OCI-LY1 (cell line): ENCODE results near the gene IQSEC1.

Source experiments
- H2AFZ ChIP-seq: fragments of 200-600 bp; sonication (generic), shearing (Covaris generic); 2 replicates; pipeline ENCODE4 v1.6.0; 2014; ENCODE audit warnings: antibody characterized with exemption, mild to moderate bottlenecking, low read length
- H3F3A ChIP-seq: fragments of 200-600 bp; sonication (generic), shearing (Covaris generic); 2 replicates; pipeline ENCODE4 v1.6.0; 2014; ENCODE audit warnings: mild to moderate bottlenecking, antibody characterized with exemption, low read length, moderate library complexity; ENCODE audit not compliant: insufficient read depth
- H3K27ac ChIP-seq: fragments of 200-600 bp; sonication (generic); 2 replicates; pipeline ENCODE4 v1.5.1; 2014; ENCODE audit warnings: low read length, mixed run types, mild to moderate bottlenecking, low read depth; ENCODE audit not compliant: poor library complexity, severe bottlenecking
- H3K27me3 ChIP-seq: fragments of 200-600 bp; sonication (generic); 2 replicates; pipeline ENCODE4 v1.6.0; 2014; ENCODE audit warnings: antibody characterized with exemption, mild to moderate bottlenecking, low read length, moderate library complexity; ENCODE audit not compliant: insufficient read depth
- H3K36me3 ChIP-seq: fragments of 200-600 bp; sonication (generic); 2 replicates; pipeline ENCODE4 v1.6.1; 2014; ENCODE audit warnings: mild to moderate bottlenecking, antibody characterized with exemption, low read length, moderate library complexity, mixed read lengths; ENCODE audit not compliant: insufficient read depth
- H3K4me1 ChIP-seq: fragments of 200-600 bp; sonication (generic); 2 replicates; pipeline ENCODE4 v1.5.1; 2014; ENCODE audit warnings: mild to moderate bottlenecking, low read length, moderate library complexity; ENCODE audit not compliant: insufficient read depth, severe bottlenecking
- H3K4me2 ChIP-seq: fragments of 200-600 bp; sonication (generic), shearing (Covaris generic); 2 replicates; pipeline ENCODE4 v1.6.1; 2014; ENCODE audit warnings: low read length
- H3K4me3 ChIP-seq: fragments of 200-600 bp; sonication (generic); 2 replicates; pipeline ENCODE4 v1.5.1; 2014; ENCODE audit warnings: low read length, low read depth, mild to moderate bottlenecking, mixed read lengths; ENCODE audit not compliant: poor library complexity, severe bottlenecking
- H3K79me2 ChIP-seq: fragments of 200-600 bp; shearing (Covaris generic); 2 replicates; pipeline ENCODE4 v1.6.1; 2016; ENCODE audit warnings: mixed run types, low read length, mixed read lengths; ENCODE audit not compliant: insufficient read depth
- H3K9ac ChIP-seq: fragments of 200-600 bp; sonication (generic), shearing (Covaris generic); 2 replicates; pipeline ENCODE4 v1.6.1; 2014; ENCODE audit warnings: mild to moderate bottlenecking, low read length, mixed read lengths
- H3K9me2 ChIP-seq: fragments of 200-600 bp; sonication (generic), shearing (Covaris generic); 2 replicates; pipeline ENCODE4 v1.6.1; 2014; ENCODE audit warnings: low read depth, mild to moderate bottlenecking, low read length, mixed read lengths
- H3K9me3 ChIP-seq: fragments of 200-600 bp; shearing (Covaris generic); 2 replicates; pipeline ENCODE4 v1.6.1; 2014; ENCODE audit warnings: low read length, mixed read lengths
- H4K20me1 ChIP-seq: fragments of 200-600 bp; sonication (generic), shearing (Covaris generic); 2 replicates; pipeline ENCODE4 v1.6.0; 2016; ENCODE audit warnings: mild to moderate bottlenecking, low read length; ENCODE audit not compliant: insufficient read depth
- EZH2 ChIP-seq: fragments of 200-600 bp; sonication (generic), shearing (Covaris generic); IDR thresholded peaks from 2 replicates; pipeline ENCODE4 v1.8.0; 2017; ENCODE audit warnings: borderline replicate concordance, mixed run types, mild to moderate bottlenecking, antibody characterized with exemption, low read length, moderate library complexity, mixed read lengths
- TF ChIP-seq, protein P1 (sequence below): fragments of 200-600 bp; sonication (generic), shearing (Covaris generic); IDR thresholded peaks from 2 replicates; pipeline ENCODE4 v1.5.1; 2017; ENCODE audit warnings: mild to moderate bottlenecking, antibody characterized with exemption, low read length, moderate library complexity, mixed read lengths

Gene IQSEC1

DNA sequence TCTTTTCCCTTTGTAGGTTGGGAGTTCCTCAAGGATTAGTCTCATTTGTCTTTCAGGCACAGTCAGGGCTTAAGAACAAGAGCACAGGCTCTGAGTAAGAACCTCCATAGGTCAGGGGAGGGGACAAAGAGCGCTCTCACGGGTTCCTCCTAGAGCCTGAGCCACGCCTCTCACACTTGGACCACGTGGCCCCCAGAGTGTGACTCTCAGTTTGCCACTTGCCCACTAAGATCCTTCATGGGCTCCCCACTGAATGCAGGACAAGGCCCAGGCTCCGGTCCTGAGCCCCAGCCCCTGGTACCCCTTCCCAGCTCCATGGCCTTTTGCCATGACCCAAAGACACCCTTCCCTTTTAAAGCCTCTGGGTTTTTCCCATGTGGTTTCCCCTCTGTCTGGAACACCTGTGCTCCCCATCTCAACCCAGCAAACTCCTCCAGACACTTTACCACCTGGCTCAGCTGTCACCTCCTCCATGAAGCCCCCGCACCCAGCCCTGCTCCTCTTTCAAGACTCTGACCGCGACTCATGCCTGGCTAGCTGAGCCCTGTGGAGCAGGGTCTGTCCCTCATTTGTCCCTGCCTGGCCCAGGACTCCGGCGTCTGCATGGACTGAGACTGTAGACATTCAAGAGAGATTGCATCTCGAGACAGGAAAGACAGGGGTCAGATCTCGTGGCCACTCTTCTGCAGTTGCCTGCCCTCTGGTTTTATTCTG lies 32.7 kb downstream of the IQSEC1 start:
- no peak for TF ChIP-seq EZH2
- TF ChIP-seq, protein P1, sequence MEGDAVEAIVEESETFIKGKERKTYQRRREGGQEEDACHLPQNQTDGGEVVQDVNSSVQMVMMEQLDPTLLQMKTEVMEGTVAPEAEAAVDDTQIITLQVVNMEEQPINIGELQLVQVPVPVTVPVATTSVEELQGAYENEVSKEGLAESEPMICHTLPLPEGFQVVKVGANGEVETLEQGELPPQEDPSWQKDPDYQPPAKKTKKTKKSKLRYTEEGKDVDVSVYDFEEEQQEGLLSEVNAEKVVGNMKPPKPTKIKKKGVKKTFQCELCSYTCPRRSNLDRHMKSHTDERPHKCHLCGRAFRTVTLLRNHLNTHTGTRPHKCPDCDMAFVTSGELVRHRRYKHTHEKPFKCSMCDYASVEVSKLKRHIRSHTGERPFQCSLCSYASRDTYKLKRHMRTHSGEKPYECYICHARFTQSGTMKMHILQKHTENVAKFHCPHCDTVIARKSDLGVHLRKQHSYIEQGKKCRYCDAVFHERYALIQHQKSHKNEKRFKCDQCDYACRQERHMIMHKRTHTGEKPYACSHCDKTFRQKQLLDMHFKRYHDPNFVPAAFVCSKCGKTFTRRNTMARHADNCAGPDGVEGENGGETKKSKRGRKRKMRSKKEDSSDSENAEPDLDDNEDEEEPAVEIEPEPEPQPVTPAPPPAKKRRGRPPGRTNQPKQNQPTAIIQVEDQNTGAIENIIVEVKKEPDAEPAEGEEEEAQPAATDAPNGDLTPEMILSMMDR: no peak
- H3K27me3 ChIP-seq: peaks cover 19% of the 10 kb centered on the region
- H3K9ac ChIP-seq: no peak overlapping the region
- no peaks in the 10 kb centered on the region for H4K20me1 ChIP-seq
- H3K27ac ChIP-seq: no peak overlapping the region
- H3F3A ChIP-seq: no peaks in the 10 kb centered on the region
- H3K4me2 ChIP-seq: no peak overlapping the region
- no peaks in the 10 kb centered on the region for H3K9me3 ChIP-seq
- no peak overlapping the region for H3K4me3 ChIP-seq
- no peaks in the 10 kb centered on the region for H3K9me2 ChIP-seq
- no peaks in the 10 kb centered on the region for H3K36me3 ChIP-seq
- H3K4me1 ChIP-seq: no peaks in the 10 kb centered on the region
- H2AFZ ChIP-seq: no peak overlapping the region
- no peaks in the 10 kb centered on the region for H3K79me2 ChIP-seq

DNA sequence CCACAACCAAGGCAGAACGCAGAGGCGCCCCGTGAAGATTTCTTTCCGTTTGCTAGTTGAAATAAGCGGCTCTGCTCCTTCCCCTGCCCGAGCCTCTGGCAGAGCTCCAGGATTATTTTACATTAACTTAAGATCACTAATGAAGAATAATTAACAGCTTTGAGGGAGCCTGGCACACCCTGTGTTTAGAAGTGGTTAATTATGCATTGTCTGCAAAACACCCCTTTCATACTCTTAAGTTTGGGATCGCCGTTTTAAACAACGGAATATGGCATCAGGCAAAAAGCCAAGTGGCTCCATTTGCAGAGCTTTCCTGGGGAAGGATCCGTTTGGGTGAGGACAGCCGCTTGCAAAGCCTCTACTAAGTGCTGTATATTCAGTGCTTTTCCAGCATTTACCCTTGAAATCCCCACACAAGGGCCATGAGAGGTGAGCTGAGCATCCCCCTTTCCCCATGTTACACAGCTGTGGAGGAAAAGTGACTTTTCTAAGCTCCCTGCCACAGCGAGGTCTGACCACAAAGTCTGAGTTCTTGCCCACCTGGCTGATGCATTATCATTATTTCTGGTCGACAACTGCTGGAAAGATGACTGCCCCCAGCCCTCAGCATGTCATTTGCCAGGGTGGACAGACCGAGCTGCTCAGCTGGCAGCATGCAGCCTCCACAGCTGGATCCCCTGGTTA lies 33.9 kb downstream of the IQSEC1 start:
- H3K9ac ChIP-seq: no peak overlapping the region
- no peaks in the 10 kb centered on the region for H3K79me2 ChIP-seq
- no peaks in the 10 kb centered on the region for H4K20me1 ChIP-seq
- no peak overlapping the region for H3K4me3 ChIP-seq
- H3K36me3 ChIP-seq: no peaks in the 10 kb centered on the region
- peaks cover 19% of the 10 kb centered on the region for H3K27me3 ChIP-seq
- no peak overlapping the region for H3K27ac ChIP-seq
- TF ChIP-seq, protein P1: no peak
- no peak for TF ChIP-seq EZH2
- H3K4me1 ChIP-seq: no peaks in the 10 kb centered on the region
- H3K9me2 ChIP-seq: no peaks in the 10 kb centered on the region
- H3K4me2 ChIP-seq: no peak overlapping the region
- H3F3A ChIP-seq: no peaks in the 10 kb centered on the region
- no peak overlapping the region for H2AFZ ChIP-seq
- H3K9me3 ChIP-seq: no peaks in the 10 kb centered on the region

DNA sequence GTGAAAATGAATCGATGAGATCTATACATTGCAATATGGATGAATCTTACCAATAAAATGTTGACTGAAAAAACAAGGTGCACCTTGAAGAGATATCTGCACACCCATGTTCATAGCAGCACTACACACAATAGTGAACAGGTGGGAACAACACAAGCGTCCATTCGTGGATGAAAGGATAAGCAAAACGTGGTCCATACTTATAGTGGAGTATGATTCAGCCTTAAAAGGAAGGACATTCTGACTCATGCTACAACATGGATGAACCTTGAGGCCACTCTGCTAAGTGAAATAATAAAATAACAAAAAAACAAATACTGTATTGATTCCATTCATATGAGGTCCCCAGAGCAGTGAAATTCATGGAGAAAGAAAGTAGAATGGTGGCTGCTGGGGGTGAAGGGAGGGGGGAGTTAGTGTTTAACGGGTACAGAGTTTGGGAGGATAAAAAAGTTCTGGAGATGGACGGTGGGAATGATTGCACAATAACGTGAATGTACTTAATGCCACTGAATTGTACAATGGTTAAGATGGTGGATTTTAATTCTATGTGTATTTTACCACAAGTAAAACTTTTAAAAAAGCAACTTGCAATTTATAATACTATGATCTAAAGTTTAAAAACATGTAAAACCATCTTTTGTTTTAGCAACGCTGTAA lies 35.6 kb downstream of the IQSEC1 start:
- TF ChIP-seq, protein P1: no peak
- TF ChIP-seq EZH2: no peak
- no peak overlapping the region for H3K9ac ChIP-seq
- no peaks in the 10 kb centered on the region for H3F3A ChIP-seq

More for the DNA sequence above, 35.6 kb downstream of the IQSEC1 start:
- H3K4me3 ChIP-seq: no peak overlapping the region
- no peaks in the 10 kb centered on the region for H3K9me3 ChIP-seq
- no peak overlapping the region for H3K27ac ChIP-seq
- no peaks in the 10 kb centered on the region for H3K4me1 ChIP-seq
- H3K27me3 ChIP-seq: peaks cover 8% of the 10 kb centered on the region; the same call in 1 of the 2 replicates
- no peaks in the 10 kb centered on the region for H3K9me2 ChIP-seq
- no peaks in the 10 kb centered on the region for H4K20me1 ChIP-seq
- no peaks in the 10 kb centered on the region for H3K79me2 ChIP-seq
- no peak overlapping the region for H2AFZ ChIP-seq
- H3K36me3 ChIP-seq: no peaks in the 10 kb centered on the region
- H3K4me2 ChIP-seq: no peak overlapping the region
